Limb (tissue), 2 donors: Measurements from ENCODE around the gene KCNQ5.
"Not testable (repeated sequence)": the region's sequence is repeated elsewhere in the genome, so short reads cannot be mapped to it uniquely, and the experiment has no call there.

Experiments
- DNase-seq, 2 donors: peaks; one replicate each; pipeline ENCODE4 v3.0.0-alpha.2; 2016; ENCODE audit errors: extremely low spot score in 2 of 2

KCNQ5 gene

GRCh38 chr6:72950114-72950860 lies 328.4 kb downstream of the KCNQ5 start:
- no peak for DNase-seq

GRCh38 chr6:72952808-72953630 lies 331.2 kb downstream of the KCNQ5 start:
- no peak for DNase-seq

GRCh38 chr6:72953971-72954381 lies 332.1 kb downstream of the KCNQ5 start:
- DNase-seq: no peak

DNA sequence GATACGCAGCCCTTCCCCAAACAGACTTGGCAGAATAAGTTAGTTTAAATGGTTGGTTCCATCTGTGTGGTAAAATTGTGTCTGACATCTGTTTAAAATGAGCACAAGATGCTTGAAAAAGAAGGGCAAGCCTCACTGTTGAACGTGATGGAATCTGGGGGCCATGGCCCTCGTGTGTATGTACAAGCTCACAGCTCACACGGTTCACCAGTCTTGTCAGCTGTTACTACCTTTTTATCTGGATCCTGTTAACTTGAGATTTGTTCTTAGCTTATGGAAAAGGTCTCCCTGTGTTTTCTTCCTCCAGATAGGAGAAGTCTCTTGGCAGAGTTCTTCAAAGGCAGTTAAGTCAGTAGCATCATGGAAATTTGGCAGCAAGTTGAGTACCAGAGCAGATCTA lies 332.9 kb downstream of the KCNQ5 start:
- peak in 1 of 2 donors; percentile 33 for DNase-seq

GRCh38 chr6:72955666-72956065 lies 333.8 kb downstream of the KCNQ5 start:
- no peak for DNase-seq

DNA sequence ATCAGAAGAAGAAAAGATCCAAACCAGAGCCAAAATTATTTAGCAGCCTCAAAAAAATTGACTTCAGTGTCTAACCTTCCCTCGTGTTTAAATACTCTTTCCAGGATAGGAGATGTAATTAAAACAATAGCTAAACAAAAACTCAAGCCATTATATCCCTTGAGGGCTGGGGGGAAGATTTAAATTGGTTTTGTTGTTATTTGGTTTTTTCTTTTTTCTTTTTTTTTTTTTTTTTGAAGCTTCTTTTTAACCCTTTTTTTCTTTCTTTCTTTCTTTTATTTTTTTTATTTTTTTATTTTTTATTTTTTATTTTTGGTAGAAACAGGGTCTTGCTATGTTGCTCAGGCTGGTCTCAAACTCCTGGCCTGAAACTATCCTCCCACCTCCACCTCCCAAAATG lies 334.4 kb downstream of the KCNQ5 start:
- DNase-seq: no peak

- no peak for DNase-seq
Observed at GRCh38 chr6:72959821-72960220, 338.0 kb downstream of the KCNQ5 start.

DNA sequence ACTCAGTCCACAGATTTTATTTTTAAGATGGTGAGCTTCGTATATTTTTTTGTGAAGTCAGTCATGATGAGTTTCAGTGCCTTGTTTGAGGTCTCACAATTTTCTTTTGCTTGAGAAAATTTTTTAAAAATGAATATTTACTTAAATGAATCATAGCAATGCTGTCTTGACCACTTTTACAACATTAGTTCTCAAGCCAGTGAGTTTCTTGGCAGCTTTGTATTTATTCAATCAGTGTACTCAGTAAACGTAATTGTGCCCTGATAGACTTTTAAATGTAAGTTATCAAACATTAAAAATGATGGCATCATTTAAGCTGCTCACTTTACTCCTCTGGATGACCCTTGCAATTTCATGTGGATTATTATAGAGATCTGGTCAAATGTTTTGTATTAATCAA lies 342.1 kb downstream of the KCNQ5 start:
- no peak for DNase-seq

- no peak for DNase-seq
Observed at GRCh38 chr6:72966628-72967280, 344.9 kb downstream of the KCNQ5 start.

DNA sequence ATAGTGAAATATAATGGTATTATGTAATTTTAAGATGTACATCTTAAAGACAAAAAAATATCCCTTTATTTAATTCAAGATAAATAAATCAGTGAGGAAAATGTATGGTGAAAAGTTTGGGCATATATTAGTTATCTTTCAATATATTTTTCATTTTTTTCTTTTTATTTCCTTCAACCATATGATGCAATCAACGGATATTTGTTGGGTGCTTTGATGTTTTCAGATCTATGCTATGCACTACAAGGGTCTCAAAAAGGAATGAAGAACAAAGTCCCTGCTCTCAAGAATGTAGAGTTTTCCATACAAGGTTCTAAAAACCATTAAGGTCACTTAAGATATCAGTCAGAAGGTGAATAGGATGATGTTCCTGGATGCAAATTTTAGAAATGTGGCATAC lies 345.5 kb downstream of the KCNQ5 start:
- no peak for DNase-seq

DNA sequence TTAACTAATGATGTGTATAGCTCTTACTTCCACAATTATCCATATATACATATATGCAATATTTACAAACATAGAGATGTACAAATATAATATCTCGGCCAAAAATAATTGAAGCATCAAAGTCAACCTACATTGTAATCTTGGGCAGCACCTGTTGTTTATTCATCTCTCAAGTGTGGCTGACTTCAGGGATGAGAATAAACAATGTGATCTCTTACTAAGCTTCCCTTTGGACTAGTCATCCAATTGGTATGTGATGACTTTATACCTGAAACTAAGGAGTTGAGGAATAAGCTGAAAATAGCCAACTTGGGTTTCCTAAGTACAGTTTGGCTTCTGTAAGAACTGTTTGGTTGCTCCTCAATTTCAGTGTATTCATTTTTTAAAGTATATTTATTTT lies 346.8 kb downstream of the KCNQ5 start:
- no peak for DNase-seq

DNA sequence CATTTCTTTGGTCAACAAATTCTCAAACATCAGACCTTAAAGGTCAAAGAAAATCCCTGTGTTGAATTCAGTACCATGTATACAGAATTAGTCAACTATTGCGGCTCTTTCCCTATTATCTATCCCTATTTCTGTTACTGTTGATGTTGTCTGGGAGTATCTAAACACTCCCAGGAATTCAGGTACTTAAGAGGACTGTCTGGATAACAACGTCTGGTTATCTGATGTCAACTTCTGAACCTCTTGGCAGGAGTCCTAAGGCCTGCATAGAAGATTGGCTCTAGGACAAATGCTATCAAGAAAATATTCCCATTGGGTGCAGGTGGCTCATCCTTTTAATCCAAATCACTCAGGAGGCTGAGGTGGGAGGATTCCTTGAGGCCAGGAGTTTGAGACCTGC lies 347.8 kb downstream of the KCNQ5 start:
- no peak for DNase-seq

DNA sequence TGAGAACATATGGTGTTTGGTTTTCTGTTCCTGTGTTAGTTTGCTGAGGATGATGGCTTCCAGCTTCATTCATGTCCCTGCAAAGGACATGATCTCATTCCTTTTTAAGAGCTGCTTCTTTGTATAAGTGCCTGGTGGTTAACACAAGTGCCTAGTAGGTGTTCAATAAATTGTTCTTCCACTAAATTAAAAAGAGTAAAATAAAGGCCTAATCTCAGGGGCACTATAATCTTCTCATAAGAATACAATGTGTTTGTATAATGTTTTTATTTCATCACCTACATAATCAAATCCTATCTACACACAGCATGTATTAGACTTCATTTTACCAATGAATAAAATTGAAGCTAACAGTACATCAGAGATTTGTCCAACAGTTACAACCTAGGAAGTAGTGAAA lies 350.7 kb downstream of the KCNQ5 start:
- DNase-seq: no peak

DNA sequence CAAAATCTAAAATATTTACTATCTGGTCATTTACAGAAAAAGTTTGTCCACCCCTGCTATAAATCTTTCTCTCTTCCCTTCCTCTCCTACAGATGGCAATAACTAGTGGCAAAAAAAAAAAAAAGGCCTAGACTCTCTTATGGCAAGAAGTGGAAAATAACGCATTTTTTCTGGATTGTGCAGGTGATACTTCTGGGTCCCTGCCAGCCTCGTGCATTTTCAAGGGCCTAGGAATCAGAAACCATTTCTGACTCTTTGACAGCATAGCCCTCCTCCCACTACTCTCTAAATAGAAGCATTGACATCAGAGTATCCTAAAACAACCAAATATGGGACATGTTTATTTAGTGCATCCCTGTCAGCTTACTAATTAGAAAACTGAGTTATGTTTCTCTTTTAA lies 352.4 kb downstream of the KCNQ5 start:
- DNase-seq: no peak

GRCh38 chr6:72975352-72975752 lies 353.5 kb downstream of the KCNQ5 start:
- DNase-seq: peak in 1 of 2 donors; percentile 64

GRCh38 chr6:72976484-72976883 lies 354.6 kb downstream of the KCNQ5 start:
- DNase-seq: no peak

DNA sequence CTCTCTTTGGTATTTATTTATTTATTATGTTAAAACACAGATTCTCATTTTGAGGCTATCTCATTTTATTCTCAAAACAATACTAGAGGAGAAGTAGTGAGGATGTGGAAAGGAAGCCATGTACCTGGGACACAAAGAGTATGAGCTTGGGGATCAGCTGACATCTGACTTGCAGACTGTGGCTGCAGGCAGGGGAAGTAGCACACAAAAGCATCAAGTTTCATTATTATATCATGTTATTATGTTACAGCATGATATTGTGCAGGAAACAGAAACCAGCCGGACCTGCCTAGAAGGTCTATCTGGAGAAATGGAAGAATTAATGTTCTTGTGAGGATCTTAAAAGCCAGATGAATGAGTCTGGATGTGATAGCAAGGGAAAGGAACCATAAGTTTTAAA lies 355.2 kb downstream of the KCNQ5 start:
- no peak for DNase-seq

DNA sequence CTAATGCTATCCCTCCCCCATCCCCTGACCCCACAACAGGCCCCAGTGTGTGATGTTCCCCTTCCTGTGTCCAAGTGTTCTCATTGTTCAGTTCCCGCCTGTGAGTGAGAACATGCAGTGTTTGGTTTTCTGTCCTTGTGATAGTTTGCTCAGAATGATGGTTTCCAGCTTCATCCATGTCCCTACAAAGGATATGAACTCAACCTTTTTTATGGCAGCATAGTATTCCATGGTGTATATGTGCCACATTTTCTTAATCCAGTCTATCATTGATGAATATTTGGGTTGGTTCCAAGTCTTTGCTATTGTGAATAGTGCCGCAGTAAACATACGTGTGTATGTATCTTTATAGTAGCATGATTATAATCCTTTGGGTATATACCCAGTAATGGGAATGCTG lies 356.9 kb downstream of the KCNQ5 start:
- not testable (repeated sequence) for DNase-seq

DNA sequence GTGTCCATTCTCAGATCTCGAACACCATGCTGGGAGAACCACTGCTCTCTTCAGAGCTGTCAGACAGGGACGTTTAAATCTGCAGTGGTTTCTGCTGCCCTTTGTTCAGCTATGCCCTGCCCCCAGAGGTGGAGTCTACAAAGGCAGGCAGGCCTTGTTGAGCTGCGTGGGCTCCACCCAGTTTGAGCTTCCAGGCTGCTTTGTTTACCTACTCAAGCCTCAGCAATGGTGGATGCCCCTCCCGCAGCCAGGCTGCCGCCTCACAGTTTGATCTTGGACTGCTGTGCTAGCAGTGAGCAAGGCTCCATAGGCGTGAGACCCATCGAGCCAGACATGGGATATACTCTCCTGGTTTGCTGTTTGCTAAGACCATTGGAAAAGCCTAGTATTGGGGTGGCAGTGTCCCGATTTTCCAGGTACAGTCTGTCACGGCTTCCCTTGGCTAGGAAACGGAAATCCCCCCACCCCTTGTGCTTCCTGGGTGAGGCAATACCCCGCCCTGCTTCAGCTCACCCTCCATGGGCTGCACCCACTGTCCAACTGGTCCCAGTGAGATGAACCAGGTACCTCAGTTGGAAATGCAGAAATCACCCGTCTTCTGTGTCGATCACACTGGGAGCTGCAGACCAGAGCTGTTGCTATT lies 362.4 kb downstream of the KCNQ5 start:
- not testable (repeated sequence) for DNase-seq

- no peak for DNase-seq
Observed at GRCh38 chr6:72984981-72985665, 363.3 kb downstream of the KCNQ5 start.

DNA sequence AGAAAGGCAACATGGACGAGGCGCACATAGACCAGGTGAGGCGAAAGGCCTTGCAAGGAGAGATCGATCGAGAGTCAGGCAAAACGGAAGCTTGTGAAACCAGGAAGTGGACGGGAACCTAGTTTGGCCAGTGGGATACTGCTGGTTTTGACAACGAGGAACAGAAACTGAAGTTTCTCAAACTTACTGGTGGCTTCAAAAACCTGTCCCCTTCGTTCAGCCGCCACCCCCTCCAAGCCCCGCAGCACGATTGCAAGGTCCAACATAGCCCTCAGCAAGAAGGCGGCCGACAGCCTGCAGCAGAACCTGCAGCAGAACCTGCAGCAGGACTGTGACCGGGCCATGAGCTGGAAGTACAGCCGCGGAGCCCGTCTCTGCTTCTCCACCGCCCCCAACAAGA lies 365.4 kb downstream of the KCNQ5 start:
- DNase-seq: no peak
